ENCODE results near the gene MYO1H. TPM values are rescaled to one million over a fixed set of nuclear protein-coding genes. Genes with fewer than 3 reads are reported as not detected.
A peak's percentile ranks its signal among the peaks of the same experiment; 100 is the strongest.

MYO1H gene
- total RNA-seq, 1 experiment from 2014 or later = 0.26 TPM

DNA sequence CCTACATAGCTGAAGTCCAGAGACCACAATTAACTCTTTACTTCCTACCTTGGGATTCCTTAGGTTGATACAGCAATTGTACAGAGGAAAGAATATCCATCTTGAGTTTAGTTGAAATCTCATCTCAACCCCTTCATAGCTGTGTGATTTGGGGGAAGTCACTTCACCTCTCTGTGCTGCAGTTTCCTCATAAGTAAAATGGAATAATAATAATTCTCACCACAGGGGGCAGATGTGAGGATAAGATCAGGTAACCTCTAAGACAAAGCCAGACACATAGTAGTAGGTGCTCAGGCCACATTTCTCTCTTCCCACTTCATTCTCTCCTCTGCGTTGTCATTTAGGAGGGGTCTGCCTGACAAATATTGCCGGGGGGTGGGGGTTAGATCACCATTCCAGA lies 45.3 kb upstream of the MYO1H start:
- Mint-ChIP-seq H3K36me3 (ENCODE audit: insufficient read depth in 1 of 3, low read depth in 3 of 3) (no peaks in the 10 kb centered on the region), H3K9me3 (no peaks in the 10 kb centered on the region), H3K4me3 (no peak overlapping the region), H3K27me3 (ENCODE audit: low read depth) (peaks cover 29% of the 10 kb centered on the region), H3K4me1 (peaks cover 4 to 6% of the 10 kb centered on the region in 2 experiments; a peak in 1 of 4 replicates), H3K27ac (no peak overlapping the region)
- H3K9me3 ChIP-seq (ENCODE audit: control insufficient read depth, low read depth, low read length) = no peaks in the 10 kb centered on the region
- H3K4me1 ChIP-seq (ENCODE audit: insufficient read depth, low read length) = no peaks in the 10 kb centered on the region; the same call in 1 of the 2 replicates
- H3K27ac ChIP-seq (ENCODE audit: insufficient read length, low read depth, low read length) = no peak overlapping the region
- H2AFZ ChIP-seq (ENCODE audit: low read length) = no peak overlapping the region
- no CpG with 5 or more reads among the region's 2 CpGs for WGBS (ENCODE audit: extremely low coverage, insufficient read length, low lambda C conversion rate)
- H2BK120ac ChIP-seq (ENCODE audit: low read depth, low read length, poor library complexity, severe bottlenecking) = no peak overlapping the region
- no peak overlapping the region for H3K23ac ChIP-seq (ENCODE audit: insufficient read length, low read depth, low read length)
- H4K8ac ChIP-seq (replicated peaks; ENCODE audit: insufficient read length, low read depth, low read length) = no peak overlapping the region
- peaks cover 1% of the 10 kb centered on the region; the same call in 1 of the 2 replicates for H3K27me3 ChIP-seq (ENCODE audit: insufficient read depth, low read length)
- no peaks in the 10 kb centered on the region for H3K79me2 ChIP-seq (ENCODE audit: insufficient read depth, low read length)
- TF ChIP-seq, protein P1, sequence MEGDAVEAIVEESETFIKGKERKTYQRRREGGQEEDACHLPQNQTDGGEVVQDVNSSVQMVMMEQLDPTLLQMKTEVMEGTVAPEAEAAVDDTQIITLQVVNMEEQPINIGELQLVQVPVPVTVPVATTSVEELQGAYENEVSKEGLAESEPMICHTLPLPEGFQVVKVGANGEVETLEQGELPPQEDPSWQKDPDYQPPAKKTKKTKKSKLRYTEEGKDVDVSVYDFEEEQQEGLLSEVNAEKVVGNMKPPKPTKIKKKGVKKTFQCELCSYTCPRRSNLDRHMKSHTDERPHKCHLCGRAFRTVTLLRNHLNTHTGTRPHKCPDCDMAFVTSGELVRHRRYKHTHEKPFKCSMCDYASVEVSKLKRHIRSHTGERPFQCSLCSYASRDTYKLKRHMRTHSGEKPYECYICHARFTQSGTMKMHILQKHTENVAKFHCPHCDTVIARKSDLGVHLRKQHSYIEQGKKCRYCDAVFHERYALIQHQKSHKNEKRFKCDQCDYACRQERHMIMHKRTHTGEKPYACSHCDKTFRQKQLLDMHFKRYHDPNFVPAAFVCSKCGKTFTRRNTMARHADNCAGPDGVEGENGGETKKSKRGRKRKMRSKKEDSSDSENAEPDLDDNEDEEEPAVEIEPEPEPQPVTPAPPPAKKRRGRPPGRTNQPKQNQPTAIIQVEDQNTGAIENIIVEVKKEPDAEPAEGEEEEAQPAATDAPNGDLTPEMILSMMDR (conservative IDR thresholded peaks at IDR 0.05) = peak; percentile 20; the same call in 1 of the 3 replicates
- no peak overlapping the region for H2BK15ac ChIP-seq (ENCODE audit: low read depth, low read length)
- no peaks in the 10 kb centered on the region for H4K20me1 ChIP-seq (ENCODE audit: control insufficient read depth, insufficient read depth, insufficient read length)
- DNase-seq = no peak
- H3K9ac ChIP-seq (ENCODE audit: extremely low read depth, insufficient read length, low read length) = no peak overlapping the region
- no peak overlapping the region for H3K14ac ChIP-seq (ENCODE audit: insufficient read depth, low read length)
- H2AK5ac ChIP-seq (ENCODE audit: insufficient read length, low read length) = no peak overlapping the region
- H3K18ac ChIP-seq (ENCODE audit: insufficient read length, low read depth, low read length) = no peak overlapping the region
- H3K79me1 ChIP-seq (ENCODE audit: insufficient read depth, low read depth, low read length, poor library complexity, severe bottlenecking) = no peaks in the 10 kb centered on the region
- no peak overlapping the region for H3K4ac ChIP-seq (ENCODE audit: low read depth, low read length)
- H3K56ac ChIP-seq (ENCODE audit: insufficient read length, low read depth, low read length) = no peak overlapping the region
- no peak overlapping the region for H4K91ac ChIP-seq (ENCODE audit: insufficient read length, low read depth, low read length)
- H3K23me2 ChIP-seq (ENCODE audit: insufficient read length, low read depth, low read length, poor library complexity, severe bottlenecking) = no peaks in the 10 kb centered on the region
- no peak overlapping the region for H2BK5ac ChIP-seq (ENCODE audit: insufficient read length, low read length)
- H2BK12ac ChIP-seq (ENCODE audit: insufficient read length, low read depth, low read length) = no peak overlapping the region
- H3T11ph ChIP-seq (ENCODE audit: low read length) = no peak overlapping the region
- H2BK20ac ChIP-seq (ENCODE audit: low read depth, low read length, poor library complexity, severe bottlenecking) = no peak overlapping the region
- no peak overlapping the region for H3K4me2 ChIP-seq (ENCODE audit: insufficient read depth, insufficient read length, low read length)
- H4K5ac ChIP-seq (ENCODE audit: insufficient read length, low read depth, low read length) = no peak overlapping the region

Measured in H9 (cell line).